Activated effector memory CD4-positive, alpha-beta T cell treated with Interleukin-2 at 50 U/mL for 16 hours (primary cell): ENCODE results near the gene P2RY8.
A peak's percentile ranks its signal among the peaks of the same experiment; 100 is the strongest.
"Not testable (repeated sequence)": the region's sequence is repeated elsewhere in the genome, so short reads cannot be mapped to it uniquely, and the experiment has no call there.

Experiments used
- DNase-seq: peaks from one replicate; pipeline ENCODE4 v3.0.0-alpha.2; 2020

The P2RY8 gene, protein sequence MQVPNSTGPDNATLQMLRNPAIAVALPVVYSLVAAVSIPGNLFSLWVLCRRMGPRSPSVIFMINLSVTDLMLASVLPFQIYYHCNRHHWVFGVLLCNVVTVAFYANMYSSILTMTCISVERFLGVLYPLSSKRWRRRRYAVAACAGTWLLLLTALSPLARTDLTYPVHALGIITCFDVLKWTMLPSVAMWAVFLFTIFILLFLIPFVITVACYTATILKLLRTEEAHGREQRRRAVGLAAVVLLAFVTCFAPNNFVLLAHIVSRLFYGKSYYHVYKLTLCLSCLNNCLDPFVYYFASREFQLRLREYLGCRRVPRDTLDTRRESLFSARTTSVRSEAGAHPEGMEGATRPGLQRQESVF

DNA sequence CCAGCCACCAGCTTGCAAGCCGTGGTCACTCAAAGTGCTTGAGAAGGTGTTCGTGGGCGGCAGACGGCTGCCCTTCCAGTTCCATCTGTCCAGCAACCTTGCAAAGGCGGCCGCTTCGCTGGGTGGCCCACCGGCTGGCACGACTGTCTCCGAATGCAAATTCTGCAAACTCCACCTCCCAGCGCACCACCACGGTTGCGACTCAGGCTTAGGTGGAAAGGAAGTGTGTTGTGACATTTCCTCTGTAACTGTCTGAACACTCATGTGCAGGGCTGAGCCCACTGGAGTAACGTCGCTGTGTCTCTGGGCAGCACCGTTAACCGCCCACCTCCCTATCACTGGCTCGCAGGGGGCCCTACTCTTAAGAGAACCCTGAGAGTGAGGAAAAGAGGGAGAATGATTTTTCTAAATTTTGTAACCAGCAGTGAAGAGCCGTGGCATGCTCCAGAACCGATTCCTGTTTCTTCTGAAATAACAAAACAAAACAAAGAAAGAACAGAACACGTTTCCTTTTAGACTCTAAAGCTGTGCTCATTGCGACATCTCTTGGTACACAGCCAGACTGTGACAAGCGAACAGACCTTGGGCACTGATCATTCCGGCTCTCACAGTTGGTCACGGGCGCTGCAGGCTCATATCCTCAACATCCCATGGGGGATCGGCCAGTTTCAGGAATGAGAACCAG lies at the start of gene P2RY8:
TSS of gene P2RY8 (minus strand) at position 155 of the 685 bp plus-strand sequence. CDS start 70,627 bp downstream, outside the sequence.
- peak; percentile 77 for DNase-seq

- DNase-seq, result no peak
Measured at GRCh38 chrX:1584237-1585011, 47.4 kb upstream of the P2RY8 start.

- DNase-seq, result peak; percentile 70
Measured at GRCh38 chrX:1582686-1583437, 45.9 kb upstream of the P2RY8 start.

GRCh38 chrX:1581132-1581531 lies 44.1 kb upstream of the P2RY8 start:
- peak; percentile 56 for DNase-seq

- DNase-seq, result no peak
Measured at GRCh38 chrX:1578511-1579173, 41.7 kb upstream of the P2RY8 start.

DNA sequence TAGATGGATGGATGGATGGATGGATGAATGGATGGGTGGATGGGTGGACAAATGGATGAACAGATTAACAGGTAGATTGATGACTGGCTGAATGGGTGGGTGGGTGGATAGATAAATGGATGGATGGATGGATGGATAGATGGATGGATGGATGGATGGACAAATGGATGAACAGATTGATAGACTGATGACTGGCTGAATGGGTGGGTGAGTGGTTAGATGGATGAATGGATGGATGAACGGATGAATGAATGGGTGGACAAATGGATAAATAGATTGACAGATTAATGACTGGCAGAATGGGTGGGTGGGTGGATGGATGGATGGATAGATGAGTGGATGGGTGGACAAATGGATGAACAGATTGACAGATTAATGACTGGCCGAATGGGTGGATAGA lies 40.9 kb upstream of the P2RY8 start:
- no peak for DNase-seq

DNA sequence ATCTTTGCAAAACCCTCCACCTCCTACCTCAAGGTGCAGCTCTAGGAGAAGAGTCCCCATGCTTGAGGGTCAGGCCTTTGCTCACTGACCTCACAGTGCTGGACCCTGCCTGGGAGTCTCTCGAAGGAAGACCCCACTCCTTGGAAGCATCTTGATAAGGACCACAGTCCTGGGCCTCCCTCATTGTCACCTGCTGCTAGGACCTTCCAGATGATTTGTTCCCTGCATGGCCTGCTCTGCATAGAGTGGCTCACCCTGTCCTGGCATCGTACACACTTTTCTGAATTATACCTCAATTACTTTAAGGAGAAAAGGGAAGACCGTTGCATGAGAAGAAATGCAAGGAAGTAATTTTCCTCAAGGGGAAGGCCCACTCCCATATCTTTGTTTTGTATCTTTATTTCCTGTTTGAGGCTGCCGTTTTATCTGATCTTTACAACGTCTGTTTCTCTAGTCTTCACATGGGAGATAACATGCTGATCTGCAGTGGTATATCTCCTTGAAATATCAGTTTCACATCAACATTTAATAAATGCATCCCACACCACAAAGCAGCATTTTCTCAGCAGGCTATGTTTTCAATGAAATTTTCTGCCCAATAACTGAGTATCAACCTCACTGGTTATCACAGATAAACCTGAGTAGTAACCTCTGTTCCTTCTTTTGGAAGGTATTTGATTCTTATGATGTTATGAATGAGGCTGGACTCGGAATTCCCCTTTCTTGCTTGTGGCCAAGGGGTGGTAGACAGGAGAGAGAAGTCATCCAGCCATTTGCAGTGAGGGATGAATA lies 39.4 kb upstream of the P2RY8 start:
- DNase-seq, result no peak

DNA sequence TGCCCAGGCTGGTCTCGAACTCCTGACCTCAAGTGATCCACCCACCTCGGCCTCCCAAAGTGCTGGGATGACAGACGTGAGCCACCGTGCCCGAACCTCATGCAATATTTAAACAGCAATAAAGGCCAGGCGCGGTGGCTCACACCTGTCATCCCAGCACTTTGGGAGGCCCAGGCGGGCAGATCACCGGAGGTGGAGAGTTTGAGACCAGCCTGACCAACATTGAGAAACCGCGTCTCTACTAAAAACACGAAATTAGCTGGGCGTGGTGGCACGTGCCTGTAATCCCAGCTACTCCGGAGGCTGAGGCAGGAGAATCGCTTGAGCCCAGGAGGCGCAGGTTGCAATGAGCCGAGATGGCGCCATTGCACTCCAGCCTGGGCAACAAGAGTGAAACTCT lies 37.2 kb upstream of the P2RY8 start:
- not testable (repeated sequence) for DNase-seq

- DNase-seq, result no peak
Measured at GRCh38 chrX:1564750-1565683, 28.0 kb upstream of the P2RY8 start.

DNA sequence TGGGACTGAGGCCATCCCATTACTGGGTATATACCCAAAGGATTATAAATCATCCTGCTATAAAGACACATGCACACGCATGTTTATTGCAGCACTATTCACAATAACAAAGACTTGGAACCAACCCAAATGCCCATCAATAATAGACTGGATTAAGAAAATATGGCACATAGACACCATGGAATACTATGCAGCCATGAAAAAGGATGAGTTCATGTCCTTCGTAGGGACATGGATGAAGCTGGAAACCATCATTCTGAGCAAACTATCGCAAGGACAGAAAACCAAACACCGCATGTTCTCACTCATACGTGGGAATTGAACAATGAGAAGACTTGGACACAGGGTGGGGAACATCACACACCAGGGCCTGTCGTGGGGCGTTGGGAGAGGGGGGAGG lies 27.1 kb upstream of the P2RY8 start:
- DNase-seq, result not testable (repeated sequence)

DNA sequence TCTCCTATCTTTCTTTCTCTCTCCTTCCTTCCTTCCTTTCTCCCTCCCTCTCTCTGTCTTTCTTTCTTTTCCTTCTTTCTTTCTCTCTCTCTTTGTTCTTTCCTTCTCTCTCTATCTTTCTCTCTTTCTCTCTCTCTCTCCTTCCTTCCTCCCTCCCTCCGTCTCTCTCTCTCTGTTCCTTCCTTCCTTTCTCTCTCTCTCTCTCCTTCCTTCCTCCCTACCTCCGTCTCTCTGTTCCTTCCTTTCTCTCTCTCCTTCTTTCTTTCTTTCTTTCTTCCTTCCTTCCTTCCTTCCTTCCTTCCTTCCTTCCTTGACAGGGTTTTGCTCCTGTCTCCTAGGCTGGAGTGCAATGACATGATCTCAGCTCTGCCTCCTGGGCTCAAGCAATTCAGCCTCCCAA lies 24.2 kb upstream of the P2RY8 start:
- DNase-seq, result no peak

GRCh38 chrX:1558761-1559468 lies 21.9 kb upstream of the P2RY8 start:
- DNase-seq, result no peak

- not testable (repeated sequence) for DNase-seq
Measured at GRCh38 chrX:1557442-1557841, 20.5 kb upstream of the P2RY8 start.

GRCh38 chrX:1555370-1555769 lies 18.4 kb upstream of the P2RY8 start:
- no peak for DNase-seq

- DNase-seq, result peak; percentile 74
Measured at GRCh38 chrX:1554469-1555210, 17.7 kb upstream of the P2RY8 start.

DNA sequence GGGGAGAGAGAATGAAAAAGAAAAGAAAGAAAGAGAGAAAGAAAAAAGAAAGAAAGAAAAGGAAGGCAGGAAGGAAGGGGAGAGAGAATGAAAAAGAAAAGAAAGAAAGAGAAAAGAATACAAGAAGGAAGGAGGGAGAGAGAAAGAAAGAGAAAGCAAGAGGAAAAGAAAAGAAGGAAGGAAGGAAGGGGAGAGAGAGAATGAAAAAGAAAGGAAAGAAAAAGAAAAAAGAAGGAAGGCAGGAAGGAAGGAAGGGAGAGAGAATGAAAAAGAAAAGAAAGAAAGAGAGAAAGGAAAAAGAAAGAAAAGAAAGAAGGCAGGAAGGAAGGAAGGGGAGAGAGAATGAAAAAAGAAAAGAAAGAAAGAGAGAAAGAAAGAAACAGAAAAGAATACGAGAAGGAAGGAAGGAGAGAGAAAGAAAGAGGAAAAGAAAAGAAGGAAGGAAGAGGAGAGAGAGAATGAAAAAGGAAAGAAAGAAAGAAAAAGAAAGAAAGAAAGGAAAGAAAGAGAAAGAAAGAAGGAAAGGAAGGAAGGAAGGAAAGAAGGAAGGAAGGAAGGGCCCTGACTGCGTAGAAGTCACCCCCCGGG lies 15.1 kb upstream of the P2RY8 start:
- no peak for DNase-seq

GRCh38 chrX:1546691-1547251 lies 9.8 kb upstream of the P2RY8 start:
- DNase-seq, result no peak

DNA sequence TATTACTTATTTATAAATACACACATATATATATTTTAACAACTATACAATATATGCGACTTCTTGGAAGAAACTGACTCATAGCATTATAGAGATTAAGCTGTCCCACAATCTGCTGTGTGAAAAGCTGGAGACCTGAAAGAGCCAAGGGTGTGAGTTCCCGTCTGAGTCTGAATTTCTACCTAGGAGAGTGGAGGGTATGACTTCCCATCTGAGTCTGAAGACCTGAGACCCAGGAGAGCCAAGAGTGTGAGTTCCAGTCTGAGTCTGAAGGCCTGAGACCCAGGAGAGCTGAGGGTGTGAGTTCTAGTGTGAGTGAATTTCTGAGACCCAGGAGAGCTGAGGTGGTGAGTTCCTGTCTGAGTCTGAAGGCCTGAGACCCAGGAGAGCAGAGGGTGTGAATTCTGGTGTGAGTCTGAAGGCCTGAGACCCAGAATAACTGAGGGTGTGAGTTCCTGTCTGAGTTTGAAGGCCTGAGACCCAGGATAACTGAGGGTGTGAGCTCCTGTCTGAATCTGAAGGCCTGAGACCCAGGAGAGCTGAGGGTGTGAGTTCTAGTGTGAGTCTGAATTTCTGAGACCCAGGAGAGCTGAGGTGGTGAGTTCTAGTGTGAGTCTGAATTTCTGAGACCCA lies 8.9 kb upstream of the P2RY8 start:
- no peak for DNase-seq
